HepG2 (cell line): ENCODE measurements around the gene GLYATL3. TPM values are rescaled to one million over a fixed set of nuclear protein-coding genes. Genes with fewer than 3 reads are reported as not detected.

ENCODE experiments used
- ATAC-seq: fragments of 200-7000 bp; cut with Tn5 transposase; 3 replicates; pipeline ENCODE4 v1.9.1; 2020; ENCODE audit warnings: mild to moderate bottlenecking, moderate library complexity
- BruUV-seq: library from RNA; stranded (reverse); fragments of 400-500 nt; replicated peaks from 2 replicates; lab custom pipeline; 2021; lab: Mats Ljungman, UMichigan
- CTCF ChIA-PET: fragments of 300-600 bp; formaldehyde crosslinking; extraction: SDS; loops from one replicate; lab custom pipeline; 2021; ENCODE audit warnings: low total read pairs, inconsistent platforms, low intra/inter-chr PET ratio; lab: Yijun Ruan, JAX
- POLR2A ChIA-PET: fragments of 350-600 bp; sonication (Branson Sonifier 250); formaldehyde crosslinking; loops from one replicate; lab custom pipeline; 2020; ENCODE audit warnings: antibody characterized with exemption, inconsistent platforms; lab: Yijun Ruan, JAX
- DNase-seq: peaks from one replicate; pipeline ENCODE4 v3.0.0-alpha.2; 2015; ENCODE audit warnings: low spot score
- FAIRE-seq: peaks from 3 replicates; lab custom pipeline; 2011; peaks lifted over from hg19 to GRCh38; lab: Jason Lieb, UNC
- H2AFZ ChIP-seq: one replicate; pipeline ENCODE4 v1.6.1; 2011; ENCODE audit warnings: low read length, inconsistent platforms
- H3K27ac ChIP-seq: fragments of 300-600 bp; 3 replicates; pipeline ENCODE4 v1.8.0; 2011; ENCODE audit warnings: mixed run types, mild to moderate bottlenecking, mixed read lengths, low read length, inconsistent platforms; ENCODE audit not compliant: insufficient read depth; ENCODE audit errors: extremely low read length
- H3K27me3 ChIP-seq, 2 experiments: fragments of 200-600 bp in 1 of 2; 2 replicates in 1 of 2; 3 replicates in 1 of 2; pipeline versions ENCODE4 v1.6.0 to v1.8.0; 2011; ENCODE audit warnings: low read length in 2 of 2, mild to moderate bottlenecking in 2 of 2, moderate library complexity in 2 of 2, inconsistent platforms in 1 of 2; ENCODE audit not compliant: insufficient read depth in 2 of 2, control insufficient read depth in 1 of 2
- H3K36me3 ChIP-seq, 2 experiments: fragments of 200-600 bp in 1 of 2; replicated peaks in 1 of 2; 2 replicates in 1 of 2; 3 replicates in 1 of 2; pipeline versions ENCODE4 v1.5.1 to v1.8.0; 2011; ENCODE audit warnings: low read length in 2 of 2, inconsistent platforms in 1 of 2; ENCODE audit not compliant: insufficient read depth in 2 of 2, control insufficient read depth in 1 of 2
- H3K4me1 ChIP-seq: 2 replicates; pipeline ENCODE4 v1.5.1; 2012; ENCODE audit warnings: low read length, inconsistent platforms; ENCODE audit not compliant: insufficient read depth
- H3K4me2 ChIP-seq: 2 replicates; pipeline ENCODE4 v1.6.0; 2011; ENCODE audit warnings: low read depth, low read length, inconsistent platforms
- H3K4me3 ChIP-seq, 3 experiments: fragments of 200-600 bp in 1 of 3; sonication (generic), shearing (Covaris generic) in 1 of 3; replicated peaks in 1 of 3; 2 replicates each; pipeline ENCODE4 v1.5.1; 2011 to 2016; ENCODE audit warnings: low read length in 3 of 3, inconsistent platforms in 2 of 3, low read depth in 2 of 3, mild to moderate bottlenecking in 2 of 3, control low read depth in 1 of 3, mixed read lengths in 1 of 3; ENCODE audit not compliant: insufficient read depth in 1 of 3
- H3K79me2 ChIP-seq: one replicate; pipeline ENCODE4 v1.6.1; 2011; ENCODE audit warnings: low read length, inconsistent platforms; ENCODE audit not compliant: insufficient read depth
- H3K9ac ChIP-seq: 2 replicates; pipeline ENCODE4 v1.6.0; 2011; ENCODE audit warnings: mild to moderate bottlenecking, low read depth, low read length, inconsistent platforms; ENCODE audit not compliant: insufficient read depth
- H3K9me3 ChIP-seq: 2 replicates; pipeline ENCODE4 v1.5.1; 2012; ENCODE audit warnings: mild to moderate bottlenecking, low read length
- H4K20me1 ChIP-seq: 2 replicates; pipeline ENCODE4 v1.6.0; 2011; ENCODE audit warnings: inconsistent platforms, mild to moderate bottlenecking, low read length, moderate library complexity; ENCODE audit not compliant: insufficient read depth
- HCFC1 ChIP-seq: fragments of 150-350 bp; IDR thresholded peaks from 2 replicates; pipeline ENCODE4 v1.6.1; 2014; ENCODE audit warnings: low read depth, low read length
- HOXD1 ChIP-seq: sonication (generic); formaldehyde crosslinking; IDR thresholded peaks from 2 replicates; pipeline ENCODE4 v1.5.0; 2020; ENCODE audit warnings: missing genetic modification reagents
- NCOA5 ChIP-seq: sonication (generic); formaldehyde crosslinking; IDR thresholded peaks from 2 replicates; pipeline ENCODE4 v1.4.0; 2020; ENCODE audit warnings: missing genetic modification reagents
- NR2F2 ChIP-seq: IDR thresholded peaks from 2 replicates; pipeline ENCODE4 v1.6.1; 2012; ENCODE audit warnings: low read depth, inconsistent platforms, borderline replicate concordance
- PBX3 ChIP-seq: sonication (generic); formaldehyde crosslinking; IDR thresholded peaks from 2 replicates; pipeline ENCODE4 v1.8.1; 2023; ENCODE audit warnings: missing genetic modification reagents, inconsistent platforms, borderline replicate concordance
- PITX1 ChIP-seq: sonication (generic); formaldehyde crosslinking; IDR thresholded peaks from 2 replicates; pipeline ENCODE4 v1.5.1; 2020; ENCODE audit warnings: mild to moderate bottlenecking, missing genetic modification reagents
- RFXANK ChIP-seq: IDR thresholded peaks from 2 replicates; pipeline ENCODE4 v1.6.1; 2016
- SMAD1 ChIP-seq: sonication (generic); formaldehyde crosslinking; IDR thresholded peaks from 2 replicates; pipeline ENCODE4 v1.4.0; 2020; ENCODE audit warnings: missing genetic modification reagents, low read depth, mild to moderate bottlenecking, borderline replicate concordance
- TBL1XR1 ChIP-seq: fragments of 150-350 bp; IDR thresholded peaks from 2 replicates; pipeline ENCODE4 v1.6.1; 2014; ENCODE audit warnings: borderline replicate concordance, low read length; ENCODE audit not compliant: partially characterized antibody
- THRA ChIP-seq: sonication (generic); formaldehyde crosslinking; IDR thresholded peaks from 2 replicates; pipeline ENCODE4 v1.4.0; 2020; ENCODE audit warnings: missing genetic modification reagents, borderline replicate concordance
- ZBTB14 ChIP-seq: sonication (generic); formaldehyde crosslinking; IDR thresholded peaks from 2 replicates; pipeline ENCODE4 v1.4.0; 2020; ENCODE audit warnings: missing genetic modification reagents
- ZNF777 ChIP-seq: sonication (generic); formaldehyde crosslinking; IDR thresholded peaks from 2 replicates; pipeline ENCODE4 v1.4.0; 2020; ENCODE audit warnings: missing genetic modification reagents
- in situ Hi-C: cut with HindIII; loops from 2 replicates; pipeline ENCODE4 v1.10.0; 2017; ENCODE audit warnings: low pct_unique_long_range_greater_than_20kb; ENCODE audit not compliant: extremely low pct_ligation_motif_present
- intact Hi-C: fragments of 100-400 bp; cut with micrococcal nuclease; formaldehyde crosslinking; loops from one replicate; pipeline ENCODE4 v1.10.0; 2022; ENCODE audit not compliant: unreplicated experiment
- polyA plus RNA-seq, 8 experiments: library from polyadenylated mRNA; depleted of rRNA in 3 of 8; stranded (reverse) in 7 of 8; unstranded in 1 of 8; fragments of >200 nt; fragmentation: Illumina TruSeq in 4 of 8; extraction: Trizol in 4 of 8; gene quantifications; 2 replicates each; pipeline versions ENCODE4 v1.2.1 to v1.2.3, GENCODE V29; 2011 to 2016; ENCODE audit warnings: low read depth in 4 of 8, missing spikeins in 1 of 8, mixed read lengths in 1 of 8; ENCODE audit not compliant: insufficient read depth in 1 of 8
- total RNA-seq, 5 experiments: library from RNA; depleted of rRNA; stranded (reverse); fragments of >200 nt; fragmentation: Illumina TruSeq; extraction: Trizol; gene quantifications; 2 replicates each; pipeline ENCODE4 v1.2.3, GENCODE V29; 2016; ENCODE audit warnings: low read depth in 1 of 5

The GLYATL3 gene
- total and polyA plus RNA-seq, 2 of the 13 experiments (the other 11 are each of a cell fraction or from before 2014, with no cell fraction given), result 0.05 TPM; not detected in 1

GRCh38 chr6:49540614-49541013 is 40.9 kb downstream of the GLYATL3 start:
- no TSS peak for BruUV-seq
- H3K9ac ChIP-seq, result no peak overlapping the region
- no peak overlapping the region for H3K4me3 ChIP-seq
- CTCF ChIA-PET, result interaction anchor here (1.4 kb wide), 1 partner anchor 9 kb away, joined by 6 read pairs; no protein-coding TSS in a partner anchor
- H3K9me3 ChIP-seq, result no peaks in the 10 kb centered on the region
- ATAC-seq, result no peak
- intact Hi-C loops (no loop called here), in situ Hi-C loops (no loop called here)
- H3K4me2 ChIP-seq, result no peak overlapping the region
- H4K20me1 ChIP-seq, result no peaks in the 10 kb centered on the region
- H3K36me3 ChIP-seq, result no peaks in the 10 kb centered on the region
- no peak overlapping the region for H3K27ac ChIP-seq
- no peak overlapping the region for H2AFZ ChIP-seq
- DNase-seq, result no peak
- H3K27me3 ChIP-seq, result no peaks in the 10 kb centered on the region; a peak in 1 of 5 replicates
- H3K79me2 ChIP-seq, result no peaks in the 10 kb centered on the region
- peaks cover 7% of the 10 kb centered on the region for H3K4me1 ChIP-seq
- FAIRE-seq, result no peak
- POLR2A ChIA-PET, result no interaction called here
- TF ChIP-seq NCOA5 (CRISPR knock-in tag), result no peak
- TF ChIP-seq THRA (CRISPR knock-in tag), result no peak
- no peak for TF ChIP-seq ZBTB14 (CRISPR knock-in tag)
- no peak for TF ChIP-seq PBX3 (CRISPR knock-in tag)
- TF ChIP-seq ZNF777 (CRISPR knock-in tag), result no peak
- TF ChIP-seq NR2F2, result no peak
- no peak for TF ChIP-seq TBL1XR1
- TF ChIP-seq HCFC1, result no peak
- TF ChIP-seq PITX1 (CRISPR knock-in tag), result no peak
- TF ChIP-seq HOXD1 (CRISPR knock-in tag), result no peak
- TF ChIP-seq SMAD1 (CRISPR knock-in tag), result no peak
- no peak for TF ChIP-seq RFXANK (CRISPR knock-in tag)
- TF ChIP-seq, all 625 proteins: peak for 0
